Measurements from ENCODE around the gene CSF1R. TPM values are rescaled to one million over a fixed set of nuclear protein-coding genes. Genes with fewer than 3 reads are reported as not detected.

CSF1R gene
- total RNA-seq, 1 experiment from 2014 or later, result not detected

GRCh38 chr5:150044712-150045111 is 41.6 kb downstream of the CSF1R start:
- CTCF ChIA-PET, result no interaction called here
- intact Hi-C loops (cut with micrococcal nuclease; ENCODE audit: unreplicated experiment), result no loop called here
- no peak for TF ChIP-seq CTCF (conservative IDR thresholded peaks at IDR 0.05; ENCODE audit: low read depth, low read length)
- no peak for TF ChIP-seq EZH2 (IDR thresholded peaks at IDR 0.05; ENCODE audit: borderline replicate concordance, low read depth, low read length, poor library complexity, severe bottlenecking)
- Histone ChIP-seq H3K9me3 (ENCODE audit: low read depth, low read length, poor library complexity, severe bottlenecking) (no peaks in the 10 kb centered on the region), H3K4me1 (ENCODE audit: insufficient read depth, low read length, poor library complexity, severe bottlenecking) (peaks cover 29% of the 10 kb centered on the region), H3K4me3 (ENCODE audit: low read depth, low read length, poor library complexity, severe bottlenecking) (no peak overlapping the region), H3K36me3 (ENCODE audit: insufficient read depth, low read length, poor library complexity, severe bottlenecking) (peaks cover 79% of the 10 kb centered on the region), H3K27ac (ENCODE audit: low read depth, low read length, poor library complexity, severe bottlenecking) (peak overlapping the region; percentile 70), H3K27me3 (replicated peaks; ENCODE audit: insufficient read depth, low read depth, low read length, poor library complexity) (no peaks in the 10 kb centered on the region)
- POLR2A ChIA-PET (ENCODE audit: low non-redundant PET), result no interaction called here
- no TSS peak for BruUV-seq (replicated peaks)
- DNase-seq (ENCODE audit: low spot score), result no peak

- CTCF ChIA-PET, result no interaction called here
- H3K4me1 ChIP-seq (ENCODE audit: insufficient read depth, low read length, poor library complexity, severe bottlenecking), result peaks cover 29% of the 10 kb centered on the region
- H3K27me3 ChIP-seq (replicated peaks; ENCODE audit: insufficient read depth, low read depth, low read length, poor library complexity), result no peaks in the 10 kb centered on the region
- peak overlapping the region; percentile 70 for H3K27ac ChIP-seq (ENCODE audit: low read depth, low read length, poor library complexity, severe bottlenecking)
- no TSS peak for BruUV-seq (replicated peaks)
- H3K4me3 ChIP-seq (ENCODE audit: low read depth, low read length, poor library complexity, severe bottlenecking), result no peak overlapping the region
- H3K36me3 ChIP-seq (ENCODE audit: insufficient read depth, low read length, poor library complexity, severe bottlenecking), result peaks cover 75% of the 10 kb centered on the region
- POLR2A ChIA-PET (ENCODE audit: low non-redundant PET), result no interaction called here
- DNase-seq (ENCODE audit: low spot score), result peak; percentile 90
- intact Hi-C loops (cut with micrococcal nuclease; ENCODE audit: unreplicated experiment), result no loop called here
- no peaks in the 10 kb centered on the region for H3K9me3 ChIP-seq (ENCODE audit: low read depth, low read length, poor library complexity, severe bottlenecking)
- TF ChIP-seq CTCF (conservative IDR thresholded peaks at IDR 0.05; ENCODE audit: low read depth, low read length) (no peak), EZH2 (IDR thresholded peaks at IDR 0.05; ENCODE audit: borderline replicate concordance, low read depth, low read length, poor library complexity, severe bottlenecking) (no peak)
Observed at GRCh38 chr5:150044329-150044681, 42.0 kb downstream of the CSF1R start.

GRCh38 chr5:150043657-150044328 is 42.6 kb downstream of the CSF1R start:
- POLR2A ChIA-PET (ENCODE audit: low non-redundant PET), result no interaction called here
- TF ChIP-seq EZH2 (IDR thresholded peaks at IDR 0.05; ENCODE audit: borderline replicate concordance, low read depth, low read length, poor library complexity, severe bottlenecking) (no peak), CTCF (conservative IDR thresholded peaks at IDR 0.05; ENCODE audit: low read depth, low read length) (no peak)
- no peak overlapping the region for H3K4me3 ChIP-seq (ENCODE audit: low read depth, low read length, poor library complexity, severe bottlenecking)
- no TSS peak for BruUV-seq (replicated peaks)
- peaks cover 32% of the 10 kb centered on the region for H3K4me1 ChIP-seq (ENCODE audit: insufficient read depth, low read length, poor library complexity, severe bottlenecking)
- peaks cover 74% of the 10 kb centered on the region for H3K36me3 ChIP-seq (ENCODE audit: insufficient read depth, low read length, poor library complexity, severe bottlenecking)
- H3K27me3 ChIP-seq (replicated peaks; ENCODE audit: insufficient read depth, low read depth, low read length, poor library complexity), result no peaks in the 10 kb centered on the region
- CTCF ChIA-PET, result no interaction called here
- DNase-seq (ENCODE audit: low spot score), result peak; percentile 50
- intact Hi-C loops (cut with micrococcal nuclease; ENCODE audit: unreplicated experiment), result no loop called here
- H3K9me3 ChIP-seq (ENCODE audit: low read depth, low read length, poor library complexity, severe bottlenecking), result no peaks in the 10 kb centered on the region
- H3K27ac ChIP-seq (ENCODE audit: low read depth, low read length, poor library complexity, severe bottlenecking), result peak overlapping the region; percentile 70
